K562 (cell line): ENCODE results near the gene NDUFA6. TPM values are rescaled to one million over a fixed set of nuclear protein-coding genes. Genes with fewer than 3 reads are reported as not detected.

Source experiments
- ATAC-seq: fragments of 200-7000 bp; cut with Tn5 transposase; 3 replicates; pipeline ENCODE4 v1.9.1; 2020; ENCODE audit warnings: moderate library complexity
- BruUV-seq: library from RNA; stranded (reverse); fragments of 400-500 nt; replicated peaks from 2 replicates; lab custom pipeline; 2021; lab: Mats Ljungman, UMichigan
- CTCF ChIA-PET: fragments of 300-600 bp; formaldehyde crosslinking; extraction: SDS; loops from one replicate; lab custom pipeline; 2021; ENCODE audit warnings: low intra/inter-chr PET ratio; lab: Yijun Ruan, JAX
- POLR2A ChIA-PET: fragments of 300-600, 350-650 bp; sonication (Branson Sonifier 250); formaldehyde crosslinking; extraction: SDS; loops from one replicate; lab custom pipeline; 2021; ENCODE audit warnings: antibody characterized with exemption, inconsistent platforms; lab: Yijun Ruan, JAX
- DNase-seq, 4 experiments: peaks; one replicate each; pipeline versions ENCODE4 v3.0.0 to v3.0.0-alpha.2; 2011 to 2018; ENCODE audit warnings: low spot score in 3 of 4, mixed read lengths in 3 of 4; ENCODE audit errors: extremely low read depth in 1 of 4
- FAIRE-seq: peaks from 2 replicates; lab custom pipeline; 2011; peaks lifted over from hg19 to GRCh38; lab: Jason Lieb, UNC
- H2AFZ ChIP-seq: 2 replicates; pipeline ENCODE4 v1.6.0; 2011; ENCODE audit warnings: low read depth, low read length, control low read depth, inconsistent platforms
- H3K27ac ChIP-seq: fragments of 200-600 bp; 3 replicates; pipeline ENCODE4 v1.8.0; 2011; ENCODE audit warnings: low read depth, mild to moderate bottlenecking, control low read depth, inconsistent platforms, low read length, moderate library complexity, mixed read lengths; ENCODE audit errors: extremely low read depth
- H3K27me3 ChIP-seq, 2 experiments: fragments of 300-600 bp in 1 of 2; 2 replicates in 1 of 2; 3 replicates in 1 of 2; pipeline versions ENCODE4 v1.6.0 to v1.8.0; 2011; ENCODE audit warnings: inconsistent platforms in 2 of 2, low read length in 2 of 2, mild to moderate bottlenecking in 1 of 2, mixed read lengths in 1 of 2, moderate library complexity in 1 of 2; ENCODE audit not compliant: control insufficient read depth in 2 of 2, insufficient read depth in 2 of 2
- H3K36me3 ChIP-seq: fragments of 300-600 bp; 3 replicates; pipeline ENCODE4 v1.8.0; 2011; ENCODE audit warnings: mild to moderate bottlenecking, low read length, inconsistent platforms; ENCODE audit not compliant: control insufficient read depth, insufficient read depth
- H3K4me1 ChIP-seq, 2 experiments: fragments of 200-600 bp in 1 of 2; replicated peaks in 1 of 2; 2 replicates in 1 of 2; 3 replicates in 1 of 2; pipeline versions ENCODE4 v1.5.1 to v1.8.0; 2011; ENCODE audit warnings: inconsistent platforms in 2 of 2, low read length in 2 of 2, mild to moderate bottlenecking in 1 of 2, mixed read lengths in 1 of 2, moderate library complexity in 1 of 2; ENCODE audit not compliant: control insufficient read depth in 2 of 2, insufficient read depth in 2 of 2
- H3K4me2 ChIP-seq: 2 replicates; pipeline ENCODE4 v1.6.1; 2011; ENCODE audit warnings: low read length, control low read depth, inconsistent platforms, mixed read lengths; ENCODE audit not compliant: insufficient read depth
- H3K4me3 ChIP-seq: fragments of 200-600 bp; sonication (generic), shearing (Covaris generic); 2 replicates; pipeline ENCODE4 v1.5.1; 2016; ENCODE audit warnings: control low read depth, inconsistent platforms
- H3K79me2 ChIP-seq: fragments of 200-600 bp; 3 replicates; pipeline ENCODE4 v1.8.0; 2011; ENCODE audit warnings: low read length, inconsistent platforms; ENCODE audit not compliant: control insufficient read depth, insufficient read depth
- H3K9ac ChIP-seq, 2 experiments: 2 replicates each; pipeline versions ENCODE4 v1.6.0 to v1.6.1; 2011; ENCODE audit warnings: low read depth in 2 of 2, low read length in 2 of 2, control low read depth in 1 of 2, inconsistent platforms in 1 of 2, mild to moderate bottlenecking in 1 of 2, mixed read lengths in 1 of 2; ENCODE audit not compliant: insufficient read depth in 1 of 2
- H3K9me1 ChIP-seq: one replicate; pipeline ENCODE4 v1.6.0; 2011; ENCODE audit warnings: inconsistent platforms, mild to moderate bottlenecking, low read length, moderate library complexity; ENCODE audit not compliant: control insufficient read depth, insufficient read depth
- H3K9me3 ChIP-seq: replicated peaks from 2 replicates; pipeline ENCODE4 v1.5.1; 2011; ENCODE audit warnings: low read depth, low read length, inconsistent platforms; ENCODE audit not compliant: control insufficient read depth, insufficient read depth
- H4K20me1 ChIP-seq: replicated peaks from 2 replicates; pipeline ENCODE4 v1.6.1; 2011; ENCODE audit warnings: low read length, inconsistent platforms, mixed read lengths; ENCODE audit not compliant: control insufficient read depth, insufficient read depth
- EHMT2 ChIP-seq: fragments of 450-650 bp; IDR thresholded peaks from 2 replicates; pipeline ENCODE4 v1.6.1; 2018; ENCODE audit warnings: antibody characterized with exemption
- ELF1 ChIP-seq: fragments of 200-800 bp; sonication (Bioruptor generic); IDR thresholded peaks from 2 replicates; pipeline ENCODE4 v1.6.1; 2016; ENCODE audit warnings: missing genetic modification characterization, missing compliant biosample characterization
- FOXJ3 ChIP-seq: sonication (generic); formaldehyde crosslinking; IDR thresholded peaks from 2 replicates; pipeline ENCODE4 v1.4.0; 2020; ENCODE audit warnings: mild to moderate bottlenecking, missing genetic modification reagents
- MECOM ChIP-seq: fragments of 250-450 bp; sonication (Bioruptor Pico); IDR thresholded peaks from 2 replicates; pipeline ENCODE4 v1.8.0; 2022; ENCODE audit warnings: inconsistent platforms
- NUFIP1 ChIP-seq: fragments of 450-650 bp; IDR thresholded peaks from 2 replicates; pipeline ENCODE4 v1.6.1; 2018; ENCODE audit not compliant: partially characterized antibody
- SRSF1 ChIP-seq: fragments of 200-400 bp; formaldehyde crosslinking; IDR thresholded peaks from 2 replicates; pipeline ENCODE4 v1.6.1; 2017; ENCODE audit warnings: mild to moderate bottlenecking, low read depth, low read length, moderate library complexity
- WHSC1 ChIP-seq: IDR thresholded peaks from one replicate; pipeline ENCODE4 v1.6.1; 2012; ENCODE audit warnings: low read length, control low read depth, inconsistent platforms
- ZKSCAN8 ChIP-seq: fragments of 200-800 bp; sonication (Bioruptor generic); IDR thresholded peaks from 2 replicates; pipeline ENCODE4 v1.6.1; 2016; ENCODE audit warnings: missing genetic modification characterization, missing compliant biosample characterization
- ZNF282 ChIP-seq: sonication (generic); formaldehyde crosslinking; IDR thresholded peaks from 2 replicates; pipeline ENCODE4 v1.8.1; 2023; ENCODE audit warnings: missing genetic modification reagents
- ZNF77 ChIP-seq: fragments of 250-450 bp; sonication (Bioruptor Pico); IDR thresholded peaks from 2 replicates; pipeline ENCODE4 v1.5.0; 2020
- WGBS: fragments of 100-300 bp; shearing (Covaris generic); methylation state at CpG from one replicate; pipeline ENCODE4 v1.1.6; 2016; ENCODE audit warnings: low coverage, mixed read lengths; ENCODE audit not compliant: insufficient coverage; ENCODE audit errors: missing lambda C conversion rate; 5-methylcytosine and 5-hydroxymethylcytosine counted together
- in situ Hi-C: fragments of 300-500 bp; cut with MboI; formaldehyde crosslinking; loops from 4 replicates; pipeline ENCODE4 v1.15.0; 2018; ENCODE audit warnings: inconsistent platforms, mixed read lengths
- intact Hi-C: fragments of 100-400 bp; cut with micrococcal nuclease; formaldehyde crosslinking; loops from 2 replicates; pipeline ENCODE4 v1.14.2; 2022
- polyA plus RNA-seq, 8 experiments: library from polyadenylated mRNA; depleted of rRNA in 4 of 8; stranded (reverse) in 5 of 8; unstranded in 3 of 8; fragments of >200 nt; fragmentation: Nextera tagmentation in 2 of 8; fragmentation: Illumina TruSeq in 1 of 8; extraction: Ambion mirVana in 2 of 8; extraction: Trizol in 1 of 8; gene quantifications; 2 replicates each; pipeline versions ENCODE4 v1.2.1 to v1.2.3, GENCODE V29; 2011 to 2014; ENCODE audit warnings: inconsistent platforms in 1 of 8, missing spikeins in 1 of 8
- total RNA-seq, 7 experiments: library from RNA; depleted of rRNA in 6 of 7; stranded (reverse); fragments of >200 nt in 6 of 7; fragmentation: Illumina TruSeq in 2 of 7; extraction: Trizol in 2 of 7; gene quantifications; 2 replicates each; pipeline versions ENCODE4 v1.2.1 to v1.2.3, GENCODE V29; 2011 to 2021; ENCODE audit warnings: low replicate concordance in 1 of 7
- TF ChIP-seq, protein P1 (sequence below): fragments of 250-450 bp; sonication (Bioruptor Pico); IDR thresholded peaks from 2 replicates; pipeline ENCODE4 v1.4.0; 2020; ENCODE audit warnings: mild to moderate bottlenecking
- TF ChIP-seq, protein P2 (sequence below): IDR thresholded peaks from 3 replicates; pipeline ENCODE4 v1.6.1; 2011; ENCODE audit warnings: borderline replicate concordance, mild to moderate bottlenecking; ENCODE audit not compliant: insufficient read length, insufficient read depth
- TF ChIP-seq, protein P3 (sequence below): fragments of 450-650 bp; formaldehyde crosslinking; IDR thresholded peaks from 2 replicates; pipeline ENCODE4 v1.4.0; 2020; ENCODE audit warnings: mild to moderate bottlenecking, moderate library complexity

The NDUFA6 gene
- total and polyA plus RNA-seq, 9 of the 15 experiments (the other 6 are each of a cell fraction or from before 2014, with no cell fraction given) = 90.0 to 474 (median 128) TPM

DNA sequence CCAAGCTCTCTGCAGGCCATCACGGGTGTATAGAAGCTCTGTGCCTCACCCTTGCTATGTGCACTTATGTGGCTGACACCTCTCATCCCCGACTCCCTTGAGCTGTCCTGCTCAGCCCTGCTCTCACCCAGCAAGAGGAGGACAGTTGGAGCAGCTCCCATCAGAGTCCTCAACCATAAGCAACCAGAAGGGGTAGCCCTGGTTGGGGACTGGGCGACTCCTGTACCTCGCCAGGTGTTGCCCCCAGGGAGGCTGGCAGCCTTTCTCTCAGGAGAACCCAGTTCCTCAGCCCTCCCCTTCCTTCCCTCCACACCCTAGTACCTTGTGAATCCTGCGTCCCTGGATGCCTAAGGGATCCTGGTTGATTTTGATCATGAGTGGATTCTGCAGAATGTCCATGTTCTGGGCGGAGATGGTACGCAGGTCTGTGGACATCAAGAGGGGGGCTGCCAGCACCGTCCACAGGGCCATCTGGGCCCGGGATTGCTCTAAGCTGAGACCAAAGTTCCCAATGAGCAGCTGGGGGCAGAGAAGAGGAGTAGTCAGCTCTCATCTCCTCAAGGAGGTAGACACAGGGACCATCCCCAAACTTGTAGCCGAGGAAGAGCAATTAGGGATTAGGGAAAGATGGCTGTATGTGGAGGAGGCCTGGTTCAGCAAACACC is 27.9 kb downstream of the NDUFA6 start:
- H3K36me3 ChIP-seq = peaks cover 55% of the 10 kb centered on the region; the same call in 2 of the 3 replicates
- DNase-seq (no peak), ATAC-seq (no peak), FAIRE-seq (no peak)
- no TSS peak for BruUV-seq
- CTCF ChIA-PET = no interaction called here
- H4K20me1 ChIP-seq = no peaks in the 10 kb centered on the region
- no peak overlapping the region for H3K4me3 ChIP-seq
- TF ChIP-seq, protein P1, sequence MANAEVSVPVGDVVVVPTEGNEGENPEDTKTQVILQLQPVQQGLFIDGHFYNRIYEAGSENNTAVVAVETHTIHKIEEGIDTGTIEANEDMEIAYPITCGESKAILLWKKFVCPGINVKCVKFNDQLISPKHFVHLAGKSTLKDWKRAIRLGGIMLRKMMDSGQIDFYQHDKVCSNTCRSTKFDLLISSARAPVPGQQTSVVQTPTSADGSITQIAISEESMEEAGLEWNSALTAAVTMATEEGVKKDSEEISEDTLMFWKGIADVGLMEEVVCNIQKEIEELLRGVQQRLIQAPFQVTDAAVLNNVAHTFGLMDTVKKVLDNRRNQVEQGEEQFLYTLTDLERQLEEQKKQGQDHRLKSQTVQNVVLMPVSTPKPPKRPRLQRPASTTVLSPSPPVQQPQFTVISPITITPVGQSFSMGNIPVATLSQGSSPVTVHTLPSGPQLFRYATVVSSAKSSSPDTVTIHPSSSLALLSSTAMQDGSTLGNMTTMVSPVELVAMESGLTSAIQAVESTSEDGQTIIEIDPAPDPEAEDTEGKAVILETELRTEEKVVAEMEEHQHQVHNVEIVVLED (CRISPR knock-in tag) = no peak
- TF ChIP-seq, protein P2, sequence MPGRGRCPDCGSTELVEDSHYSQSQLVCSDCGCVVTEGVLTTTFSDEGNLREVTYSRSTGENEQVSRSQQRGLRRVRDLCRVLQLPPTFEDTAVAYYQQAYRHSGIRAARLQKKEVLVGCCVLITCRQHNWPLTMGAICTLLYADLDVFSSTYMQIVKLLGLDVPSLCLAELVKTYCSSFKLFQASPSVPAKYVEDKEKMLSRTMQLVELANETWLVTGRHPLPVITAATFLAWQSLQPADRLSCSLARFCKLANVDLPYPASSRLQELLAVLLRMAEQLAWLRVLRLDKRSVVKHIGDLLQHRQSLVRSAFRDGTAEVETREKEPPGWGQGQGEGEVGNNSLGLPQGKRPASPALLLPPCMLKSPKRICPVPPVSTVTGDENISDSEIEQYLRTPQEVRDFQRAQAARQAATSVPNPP = no peak
- TF ChIP-seq, protein P3, sequence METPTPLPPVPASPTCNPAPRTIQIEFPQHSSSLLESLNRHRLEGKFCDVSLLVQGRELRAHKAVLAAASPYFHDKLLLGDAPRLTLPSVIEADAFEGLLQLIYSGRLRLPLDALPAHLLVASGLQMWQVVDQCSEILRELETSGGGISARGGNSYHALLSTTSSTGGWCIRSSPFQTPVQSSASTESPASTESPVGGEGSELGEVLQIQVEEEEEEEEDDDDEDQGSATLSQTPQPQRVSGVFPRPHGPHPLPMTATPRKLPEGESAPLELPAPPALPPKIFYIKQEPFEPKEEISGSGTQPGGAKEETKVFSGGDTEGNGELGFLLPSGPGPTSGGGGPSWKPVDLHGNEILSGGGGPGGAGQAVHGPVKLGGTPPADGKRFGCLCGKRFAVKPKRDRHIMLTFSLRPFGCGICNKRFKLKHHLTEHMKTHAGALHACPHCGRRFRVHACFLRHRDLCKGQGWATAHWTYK (CRISPR knock-in tag) = no peak
- TF ChIP-seq MECOM (CRISPR knock-in tag) (no peak), EHMT2 (no peak), FOXJ3 (no peak), ZNF282 (CRISPR knock-in tag) (no peak), ELF1 (no peak), SRSF1 (no peak), NUFIP1 (no peak), WHSC1 (no peak), ZNF77 (CRISPR knock-in tag) (no peak), ZKSCAN8 (no peak)
- no peak overlapping the region for H3K4me2 ChIP-seq
- peaks cover 0 to 2% of the 10 kb centered on the region in 2 experiments; a peak in 1 of 5 replicates for H3K4me1 ChIP-seq
- H3K9ac ChIP-seq = no peak overlapping the region
- intact Hi-C loops (no loop called here), in situ Hi-C loops (no loop called here)
- no peak overlapping the region for H3K27ac ChIP-seq
- WGBS = 93% methylated on average over 7 of the region's 10 CpGs
- POLR2A ChIA-PET = no interaction called here
- no peaks in the 10 kb centered on the region for H3K9me1 ChIP-seq
- H3K79me2 ChIP-seq = no peaks in the 10 kb centered on the region
- H2AFZ ChIP-seq = no peak overlapping the region
- H3K27me3 ChIP-seq = no peaks in the 10 kb centered on the region
- H3K9me3 ChIP-seq = no peaks in the 10 kb centered on the region; the same call in 1 of the 2 replicates
